C4-2B (cell line): ENCODE results near the gene GSK3B.

ENCODE experiments used
- ZFX ChIP-seq: fragments of 450-650 bp; IDR thresholded peaks from 2 replicates; pipeline ENCODE4 v1.6.1; 2017
- TF ChIP-seq, protein P1 (sequence below): fragments of 450-650 bp; conservative IDR thresholded peaks from 2 replicates; pipeline ENCODE4 v1.5.1; 2017; ENCODE audit warnings: mild to moderate bottlenecking

DNA sequence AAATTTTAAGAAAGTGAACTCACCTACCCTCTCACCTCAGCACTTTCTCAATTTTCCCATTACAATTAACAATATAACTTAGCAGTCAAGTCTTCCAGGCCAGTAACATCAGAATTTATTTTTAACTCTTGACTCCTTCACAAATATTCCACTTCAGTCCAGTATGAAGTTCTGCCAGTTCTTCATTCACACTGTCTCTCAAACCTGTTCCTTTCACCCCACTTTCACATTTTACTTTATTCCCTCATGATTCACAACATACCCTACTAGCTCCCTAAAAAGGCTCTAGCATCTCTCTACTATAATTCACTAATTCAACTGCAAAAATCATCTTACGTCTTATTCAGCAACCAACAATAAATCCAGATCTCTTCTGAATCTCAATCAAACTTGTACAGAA is 3.8 kb downstream of the GSK3B start:
- TF ChIP-seq, protein P1, sequence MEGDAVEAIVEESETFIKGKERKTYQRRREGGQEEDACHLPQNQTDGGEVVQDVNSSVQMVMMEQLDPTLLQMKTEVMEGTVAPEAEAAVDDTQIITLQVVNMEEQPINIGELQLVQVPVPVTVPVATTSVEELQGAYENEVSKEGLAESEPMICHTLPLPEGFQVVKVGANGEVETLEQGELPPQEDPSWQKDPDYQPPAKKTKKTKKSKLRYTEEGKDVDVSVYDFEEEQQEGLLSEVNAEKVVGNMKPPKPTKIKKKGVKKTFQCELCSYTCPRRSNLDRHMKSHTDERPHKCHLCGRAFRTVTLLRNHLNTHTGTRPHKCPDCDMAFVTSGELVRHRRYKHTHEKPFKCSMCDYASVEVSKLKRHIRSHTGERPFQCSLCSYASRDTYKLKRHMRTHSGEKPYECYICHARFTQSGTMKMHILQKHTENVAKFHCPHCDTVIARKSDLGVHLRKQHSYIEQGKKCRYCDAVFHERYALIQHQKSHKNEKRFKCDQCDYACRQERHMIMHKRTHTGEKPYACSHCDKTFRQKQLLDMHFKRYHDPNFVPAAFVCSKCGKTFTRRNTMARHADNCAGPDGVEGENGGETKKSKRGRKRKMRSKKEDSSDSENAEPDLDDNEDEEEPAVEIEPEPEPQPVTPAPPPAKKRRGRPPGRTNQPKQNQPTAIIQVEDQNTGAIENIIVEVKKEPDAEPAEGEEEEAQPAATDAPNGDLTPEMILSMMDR: no peak
- no peak for TF ChIP-seq ZFX
